HG03457 (cell line): ENCODE measurements around the gene EXPH5.
"Not testable (repeated sequence)": the region's sequence is repeated elsewhere in the genome, so short reads cannot be mapped to it uniquely, and the experiment has no call there.

Source experiments
- ATAC-seq: cut with Tn5 transposase; IDR thresholded peaks from one replicate; pipeline ENCODE4 v1.9.1; 2021; ENCODE audit warnings: moderate number of reproducible peaks; ENCODE audit not compliant: unreplicated experiment

The EXPH5 gene

DNA sequence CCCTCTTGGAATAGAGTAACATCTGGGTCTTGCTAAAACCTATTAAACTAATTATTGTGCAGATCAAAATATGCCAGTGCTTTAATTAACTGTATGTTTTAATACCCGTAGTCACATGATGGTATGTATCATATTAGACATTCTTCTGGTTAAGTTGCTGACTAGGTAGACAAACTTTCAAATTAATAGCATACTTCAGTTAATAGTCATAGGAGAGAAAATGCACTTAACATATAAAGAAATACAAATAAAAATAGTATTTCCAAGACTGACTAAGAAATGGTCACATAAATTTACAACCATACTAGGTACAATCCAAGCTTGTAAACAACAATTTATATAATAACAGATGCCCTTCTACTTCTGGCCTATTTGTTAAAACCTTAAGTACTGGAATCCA lies 7.6 kb upstream of the EXPH5 start:
- ATAC-seq: no peak

DNA sequence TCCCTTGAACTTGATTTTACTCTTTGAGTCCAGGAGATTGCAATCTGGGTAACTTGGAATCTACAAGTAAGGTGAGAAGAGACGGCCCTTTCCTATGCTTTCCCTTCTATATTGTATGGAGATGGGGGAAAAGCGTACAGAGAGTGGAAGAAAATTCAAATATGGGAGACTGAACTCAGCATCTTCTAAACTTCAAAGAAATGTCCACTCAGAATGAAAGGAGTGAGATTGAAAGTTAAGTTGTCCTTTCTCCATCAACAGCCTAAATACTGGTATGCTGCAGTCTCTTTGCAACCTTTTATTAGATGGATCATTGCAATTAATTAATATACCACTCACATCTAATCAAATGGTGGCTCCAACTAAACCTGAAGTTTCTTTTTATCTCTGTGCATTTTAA lies 6.4 kb upstream of the EXPH5 start:
- no peak for ATAC-seq

DNA sequence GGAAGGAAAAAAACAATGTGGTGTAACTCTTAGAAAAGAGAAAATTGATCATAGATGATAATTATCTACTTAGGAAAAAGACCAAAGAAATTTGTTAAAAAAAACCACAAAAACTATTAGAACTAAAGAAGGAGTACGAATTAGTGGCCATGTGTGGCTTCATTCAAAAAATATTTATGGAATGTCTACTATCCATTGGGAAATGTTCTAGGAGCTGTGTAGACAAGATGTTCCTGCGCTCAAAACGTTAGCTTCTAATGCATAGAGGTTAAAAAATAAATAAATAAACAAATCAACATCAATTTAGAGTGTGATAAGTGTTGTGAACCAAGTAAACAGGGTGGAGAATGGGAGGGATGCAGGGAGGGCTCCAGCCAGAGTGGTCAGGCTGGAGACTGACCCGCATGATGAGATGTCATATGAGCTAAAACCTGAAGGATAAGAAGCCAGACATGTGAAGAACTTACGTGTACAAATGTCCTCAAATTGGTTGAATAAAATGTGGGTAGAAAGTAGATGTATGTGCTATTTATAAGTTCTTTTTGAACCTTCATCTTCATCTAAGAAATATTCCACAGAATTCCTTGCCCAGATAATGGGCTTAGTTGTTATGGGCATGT lies 4.3 kb upstream of the EXPH5 start:
- ATAC-seq: no peak

DNA sequence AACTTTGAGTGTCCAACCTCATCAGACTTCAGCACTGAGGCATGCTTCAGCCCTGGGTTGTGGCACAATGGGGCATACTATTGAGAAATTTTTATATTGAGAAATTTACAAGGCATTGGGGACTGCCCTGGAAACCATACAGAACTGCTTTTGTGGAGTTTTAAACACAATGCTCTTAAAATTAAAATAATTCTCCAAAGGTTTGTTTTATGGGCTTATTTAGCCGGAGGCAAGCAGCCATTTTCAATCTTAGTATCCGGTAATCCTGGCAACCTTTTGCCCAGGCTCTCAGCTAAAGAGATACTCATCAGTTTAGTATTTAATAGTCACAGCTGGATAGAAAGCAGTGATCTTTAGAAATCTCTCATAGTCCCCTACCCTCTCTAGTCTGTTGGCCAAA lies 3.1 kb upstream of the EXPH5 start:
- no peak for ATAC-seq

DNA sequence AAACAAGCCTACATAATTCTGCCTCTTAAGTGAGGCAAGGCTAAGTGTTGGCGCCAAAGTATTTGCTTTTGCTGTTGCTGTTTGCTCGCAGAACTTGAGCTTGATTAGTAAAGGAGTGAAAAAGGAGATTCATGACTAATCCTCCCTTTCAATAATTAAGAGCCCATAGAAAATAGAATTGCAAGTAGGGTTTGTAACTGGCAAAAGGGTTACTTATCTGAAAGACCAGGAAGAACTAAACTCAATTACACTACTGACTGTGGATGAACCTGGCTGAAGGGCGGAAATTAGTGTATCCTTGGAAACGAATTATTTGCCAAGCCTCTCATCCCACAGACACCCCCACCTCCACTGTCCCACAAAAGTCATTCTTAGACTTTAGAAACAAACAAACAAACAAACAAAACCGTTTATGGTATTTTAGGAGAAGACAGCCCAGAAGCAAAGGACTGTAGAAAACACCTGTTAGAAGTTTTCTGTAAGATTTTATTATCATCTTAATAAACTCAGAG lies 411 bp upstream of the EXPH5 start:
- ATAC-seq: no peak

DNA sequence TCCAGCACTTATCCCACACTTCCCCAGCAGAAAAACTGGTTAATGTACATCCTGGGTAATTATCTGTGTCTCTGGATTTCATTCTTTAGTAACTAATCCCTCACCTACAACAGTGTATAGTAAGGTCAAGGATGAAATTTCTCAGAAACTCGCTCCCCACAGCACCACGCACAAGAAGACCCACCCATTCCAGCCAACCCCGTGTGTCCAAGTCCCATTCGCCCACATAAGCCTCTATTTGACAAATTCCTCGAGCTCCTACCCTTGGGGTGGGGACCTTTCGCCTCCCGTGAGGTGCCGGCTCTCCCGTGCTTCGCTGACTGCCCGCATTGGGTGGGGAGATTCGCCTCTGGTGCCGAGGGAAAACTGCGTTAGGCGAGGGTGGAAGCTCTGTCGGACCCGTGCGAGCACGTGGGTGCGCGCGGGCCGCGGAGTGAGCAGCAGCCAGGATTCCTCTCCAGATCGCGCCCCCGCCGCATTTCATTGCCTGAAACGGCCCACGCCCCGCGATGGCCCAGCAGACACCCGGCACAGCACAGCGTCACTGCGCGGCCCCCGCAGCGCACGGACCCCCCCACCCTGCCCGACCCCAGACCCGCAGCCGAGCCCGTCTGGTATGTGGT lies 866 bp downstream of the EXPH5 start:
- no peak for ATAC-seq

DNA sequence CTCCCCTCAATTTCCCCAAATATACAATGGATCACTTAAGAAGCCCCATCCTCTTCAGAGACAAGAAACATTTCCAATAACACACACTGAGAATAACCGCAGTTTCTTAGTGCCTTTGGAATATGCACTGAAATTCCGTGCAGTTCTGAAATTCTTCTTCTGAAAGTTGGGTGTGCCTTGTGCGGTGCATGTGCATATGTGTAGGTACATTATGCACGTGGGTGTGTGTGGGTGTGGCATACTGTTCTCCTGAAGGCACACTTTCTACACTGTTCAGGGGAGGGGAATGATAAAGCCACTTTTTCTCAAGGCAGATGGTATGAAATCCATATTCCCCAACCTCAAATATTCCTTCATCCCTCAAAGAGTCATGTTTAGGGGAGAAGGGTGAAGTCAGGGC lies 1.7 kb downstream of the EXPH5 start:
- no peak for ATAC-seq

DNA sequence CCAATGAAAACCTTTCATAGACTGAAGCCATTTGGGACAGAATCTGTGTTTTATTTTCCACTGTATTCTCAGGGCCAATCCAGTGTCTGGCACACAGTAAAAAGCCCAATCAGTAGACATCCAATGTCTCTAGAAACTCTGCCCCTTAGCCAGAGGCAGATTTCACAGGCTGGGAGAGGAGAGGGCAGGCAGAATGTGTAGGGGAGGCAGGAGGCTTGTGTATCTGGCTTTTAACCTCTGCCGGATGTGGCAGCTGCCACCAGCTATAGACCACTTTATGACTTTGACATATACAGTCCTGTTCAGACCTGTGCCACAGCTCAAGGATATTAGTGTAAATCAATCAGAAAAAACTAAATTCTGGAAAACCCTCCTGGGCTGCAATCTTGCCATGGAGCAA lies 4.4 kb downstream of the EXPH5 start:
- no peak for ATAC-seq

DNA sequence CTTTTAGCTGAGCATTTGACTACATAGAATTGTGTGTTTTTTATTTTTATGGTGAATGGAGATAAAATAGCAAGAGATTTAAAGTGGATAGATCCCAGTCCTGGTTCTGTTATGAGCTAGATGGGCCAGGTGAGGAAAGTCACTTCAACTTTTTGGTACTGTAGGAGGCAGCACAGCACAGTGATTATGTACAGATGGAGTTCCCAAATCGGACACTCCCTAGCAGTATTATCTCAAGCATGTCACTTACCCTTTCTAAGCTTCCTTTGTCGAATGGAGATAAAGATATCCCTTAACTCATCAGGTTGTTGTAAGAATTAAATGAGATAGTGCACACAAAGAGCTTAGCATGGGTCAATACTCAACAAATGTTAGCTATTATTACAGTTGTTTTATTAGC lies 5.3 kb downstream of the EXPH5 start:
- ATAC-seq: no peak

DNA sequence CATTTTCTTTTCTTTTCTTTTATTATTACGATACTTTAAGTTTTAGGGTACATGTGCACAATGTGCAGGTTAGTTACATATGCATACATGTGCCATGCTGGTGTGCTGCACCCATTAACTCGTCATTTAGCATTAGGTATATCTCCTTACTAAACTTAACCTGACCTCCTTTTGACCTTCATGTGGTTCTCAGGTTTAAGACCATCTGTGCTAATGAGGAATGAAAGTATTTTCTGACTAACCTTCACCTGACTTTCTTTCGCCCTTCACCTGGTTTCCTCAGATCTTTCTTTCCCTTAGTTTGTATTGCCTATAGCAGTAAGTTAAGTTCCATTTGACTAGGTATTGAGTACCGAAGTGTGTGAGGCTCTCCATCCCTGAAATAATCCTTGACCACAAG lies 6.5 kb downstream of the EXPH5 start:
- no peak for ATAC-seq

DNA sequence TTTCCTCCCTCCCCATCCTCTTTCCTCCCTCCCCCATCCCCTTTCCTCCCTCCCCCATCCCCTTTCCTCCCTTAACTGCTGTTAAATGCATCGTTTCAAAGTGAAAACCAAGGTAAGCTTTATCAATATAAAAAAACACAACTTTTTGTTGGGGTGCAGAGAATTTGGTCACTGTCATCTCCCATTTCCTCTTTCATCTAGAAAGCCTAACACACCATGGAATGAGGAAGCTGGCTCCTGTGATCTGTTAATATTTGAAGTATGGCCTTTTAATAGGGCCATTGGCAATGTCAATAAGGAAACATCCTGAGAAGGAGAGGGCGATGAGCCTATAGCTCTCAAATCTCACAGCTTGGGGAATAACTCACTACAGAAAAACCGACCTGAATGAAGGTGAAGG lies 7.0 kb downstream of the EXPH5 start:
- ATAC-seq: no peak

DNA sequence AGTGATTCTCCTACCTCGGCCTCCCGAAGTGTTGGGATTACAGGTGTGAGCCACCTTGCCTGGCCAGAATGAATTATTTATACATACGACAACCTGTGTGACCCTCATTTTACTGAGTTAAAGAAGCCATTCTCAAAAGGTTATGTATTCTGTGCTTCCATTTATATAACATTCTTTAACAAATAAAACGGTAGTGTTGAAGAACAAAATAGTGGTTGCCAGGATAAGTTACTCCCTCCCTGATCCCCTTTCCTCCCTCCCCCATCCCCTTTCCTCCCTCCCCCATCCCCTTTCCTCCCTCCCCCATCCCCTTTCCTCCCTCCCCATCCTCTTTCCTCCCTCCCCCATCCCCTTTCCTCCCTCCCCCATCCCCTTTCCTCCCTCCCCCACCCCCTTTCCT lies 7.4 kb downstream of the EXPH5 start:
- not testable (repeated sequence) for ATAC-seq

DNA sequence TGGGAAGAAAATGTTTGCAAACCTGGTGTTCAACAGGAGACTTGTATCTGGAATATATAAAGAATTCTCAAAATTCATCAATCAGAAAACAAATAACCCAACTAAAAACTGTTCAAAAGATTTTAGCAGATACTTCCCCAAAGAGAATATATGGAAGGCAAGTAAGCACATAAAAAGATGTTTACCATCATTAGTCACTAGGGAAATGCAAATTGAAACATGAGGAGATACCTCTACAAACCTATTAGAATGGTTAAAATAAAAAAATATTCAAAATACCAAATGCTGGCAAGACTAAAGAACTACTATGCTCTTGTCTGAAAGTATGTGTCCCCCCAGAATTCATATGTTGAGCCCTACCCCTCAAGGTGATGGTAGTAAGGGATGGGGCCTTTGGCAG lies 8.6 kb downstream of the EXPH5 start:
- ATAC-seq: no peak

DNA sequence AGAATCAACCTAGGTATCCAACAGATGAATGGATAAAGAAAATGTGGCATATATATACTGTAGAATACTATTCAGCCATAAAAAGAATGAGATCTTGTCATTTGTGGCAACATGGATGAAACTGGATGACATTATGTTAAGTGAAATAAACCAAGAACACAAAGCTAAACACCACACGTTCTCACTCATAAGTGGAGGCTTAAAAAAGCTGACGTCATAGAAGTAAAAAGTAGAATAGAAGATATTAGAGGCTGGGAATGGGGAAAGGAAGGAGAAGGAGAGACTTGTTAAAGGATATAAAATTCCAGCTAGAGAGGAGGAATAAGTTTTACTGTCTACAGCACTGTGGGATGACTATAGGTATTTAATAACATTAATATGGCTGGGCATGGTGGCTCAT lies 12.9 kb downstream of the EXPH5 start:
- no peak for ATAC-seq

DNA sequence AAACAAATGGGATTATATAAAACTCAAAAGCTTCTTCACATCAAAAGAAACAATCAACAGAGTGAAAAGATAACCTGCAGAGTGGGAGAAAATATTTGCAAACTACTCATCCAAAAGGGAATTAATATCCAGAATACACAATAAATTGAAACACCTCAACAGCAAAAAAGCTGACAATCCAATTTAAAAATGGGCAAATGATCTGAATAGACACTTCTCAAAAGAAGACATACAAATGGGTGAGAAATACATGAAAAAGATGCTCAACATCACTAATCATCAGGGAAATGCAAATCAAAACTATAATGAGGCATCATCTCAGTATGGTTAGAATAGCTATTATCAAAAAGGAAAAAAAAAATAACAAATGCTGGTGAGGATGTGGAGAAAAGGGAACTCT lies 13.5 kb downstream of the EXPH5 start:
- ATAC-seq: no peak

DNA sequence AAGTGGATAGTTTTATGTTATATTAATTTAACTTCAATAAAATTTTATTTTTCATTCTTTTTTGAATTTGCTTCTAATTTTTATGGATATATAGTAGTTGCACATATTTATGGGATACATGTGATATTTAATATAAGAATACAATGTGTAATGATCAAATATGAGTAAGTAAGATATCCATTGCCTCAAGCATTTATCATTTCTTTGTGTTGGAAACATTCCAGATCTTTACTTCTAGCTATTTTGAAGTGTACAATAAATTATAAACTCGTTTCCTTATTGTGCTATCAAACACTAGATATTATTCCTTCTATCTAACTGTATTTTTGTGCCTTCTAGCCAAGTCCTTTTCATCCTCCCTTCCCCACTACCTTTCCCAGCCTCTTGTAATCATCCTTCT lies 17.0 kb downstream of the EXPH5 start:
- ATAC-seq: no peak

DNA sequence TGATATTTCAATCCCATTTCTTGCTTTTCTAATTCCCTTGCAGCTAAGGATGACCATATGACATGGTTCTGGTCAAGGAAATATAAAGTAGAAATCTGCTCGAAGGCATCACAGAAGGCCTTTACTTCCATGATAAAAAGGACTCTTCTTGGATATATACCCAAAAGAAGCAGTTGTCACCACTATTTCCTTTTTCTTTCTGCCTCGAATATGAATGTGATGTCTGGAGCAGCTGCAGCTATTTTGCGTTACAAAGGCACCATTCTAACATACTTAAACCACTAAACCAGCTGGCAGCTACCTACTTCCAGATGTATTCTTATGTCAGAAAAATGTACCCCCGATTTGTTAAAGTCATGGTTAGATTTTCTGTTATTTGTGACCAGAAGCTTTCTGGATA lies 18.9 kb downstream of the EXPH5 start:
- ATAC-seq: no peak

DNA sequence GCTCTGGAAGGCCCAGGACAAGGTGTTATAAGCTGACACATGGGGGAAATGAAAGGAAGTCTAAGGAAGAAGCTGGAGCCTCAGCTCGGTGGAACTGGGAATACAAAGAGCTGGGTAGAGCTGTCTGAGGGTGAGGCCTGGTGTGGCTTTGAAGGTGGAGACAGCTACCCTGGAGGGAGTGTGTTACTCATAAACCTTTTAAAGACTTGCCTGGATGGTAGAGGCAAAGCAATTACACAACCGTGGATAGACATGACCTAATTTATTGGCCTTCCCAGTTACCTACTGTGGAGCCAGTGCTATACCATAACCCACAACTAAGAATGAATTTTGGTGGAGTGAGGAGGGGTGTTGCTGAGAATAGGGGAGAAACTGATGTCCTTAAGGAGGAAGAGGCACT lies 22.6 kb downstream of the EXPH5 start:
- no peak for ATAC-seq

DNA sequence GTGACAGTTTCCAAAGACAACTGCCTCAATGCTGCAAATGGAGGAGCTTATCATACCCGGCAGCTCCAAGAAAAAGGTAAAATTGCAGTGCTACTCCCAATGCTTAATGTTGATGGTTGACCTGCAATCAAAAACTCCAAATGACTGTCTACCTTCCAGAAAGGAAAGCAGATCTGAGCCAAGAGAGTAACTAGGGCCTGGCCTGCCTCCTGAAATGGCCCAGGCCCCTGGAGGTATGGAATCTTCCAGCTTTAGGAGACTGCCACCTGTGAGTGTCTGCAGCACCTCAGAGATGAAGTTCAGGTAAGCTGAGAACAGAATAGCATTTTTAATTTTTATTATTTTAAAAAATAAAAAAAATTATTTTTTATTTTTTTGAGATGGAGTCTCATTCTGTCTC lies 23.7 kb downstream of the EXPH5 start:
- ATAC-seq: no peak

DNA sequence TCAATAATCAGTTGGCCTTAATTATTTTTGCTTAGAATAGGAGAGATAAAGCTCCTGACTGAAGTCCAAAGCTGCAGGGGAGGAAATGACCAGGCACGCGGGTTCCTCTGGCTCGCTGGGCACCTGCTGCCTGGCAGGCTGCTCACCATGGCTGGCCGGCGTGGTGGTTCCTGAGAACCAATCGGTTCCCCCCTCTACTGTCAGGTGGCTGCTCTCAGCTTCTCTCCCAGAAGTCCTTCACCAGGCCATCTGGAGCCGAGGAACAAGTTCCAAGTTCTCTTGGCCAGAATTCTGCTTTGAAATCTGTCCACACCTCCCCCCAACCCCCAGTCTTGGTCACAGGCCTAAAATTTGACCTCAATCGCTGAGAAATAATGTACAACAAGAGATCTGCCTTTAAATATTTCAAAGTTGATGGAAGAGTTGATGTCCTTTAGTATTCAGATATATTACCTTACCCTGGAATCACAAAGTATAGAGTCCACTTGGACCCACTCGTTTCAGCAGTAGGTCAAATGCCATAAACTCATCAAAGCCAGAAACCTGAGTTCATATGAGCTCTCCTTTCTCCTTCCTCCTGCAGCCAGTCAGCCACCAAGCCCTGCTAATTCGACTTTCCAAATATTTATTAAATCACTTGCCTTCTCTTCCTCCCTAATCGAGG lies 25.2 kb downstream of the EXPH5 start:
- ATAC-seq: no peak

DNA sequence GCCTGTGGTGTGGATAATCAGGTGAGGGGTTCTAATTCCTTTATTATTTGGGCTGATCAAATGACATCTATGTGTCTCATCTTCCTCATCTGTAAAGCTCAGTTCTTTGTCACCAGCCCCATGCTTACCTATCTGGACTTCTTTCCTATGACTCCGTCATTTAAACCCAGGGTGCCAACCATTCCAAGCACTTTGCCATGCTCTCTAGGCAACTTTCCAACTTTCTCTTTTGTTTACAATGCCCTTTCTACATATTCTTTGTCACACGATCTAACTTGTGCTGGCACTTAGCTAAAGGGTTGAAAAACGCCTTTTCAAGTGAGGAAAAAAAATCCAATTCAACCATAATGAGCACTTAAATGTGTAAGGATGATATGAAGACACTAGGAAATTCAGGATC lies 27.9 kb downstream of the EXPH5 start:
- no peak for ATAC-seq

DNA sequence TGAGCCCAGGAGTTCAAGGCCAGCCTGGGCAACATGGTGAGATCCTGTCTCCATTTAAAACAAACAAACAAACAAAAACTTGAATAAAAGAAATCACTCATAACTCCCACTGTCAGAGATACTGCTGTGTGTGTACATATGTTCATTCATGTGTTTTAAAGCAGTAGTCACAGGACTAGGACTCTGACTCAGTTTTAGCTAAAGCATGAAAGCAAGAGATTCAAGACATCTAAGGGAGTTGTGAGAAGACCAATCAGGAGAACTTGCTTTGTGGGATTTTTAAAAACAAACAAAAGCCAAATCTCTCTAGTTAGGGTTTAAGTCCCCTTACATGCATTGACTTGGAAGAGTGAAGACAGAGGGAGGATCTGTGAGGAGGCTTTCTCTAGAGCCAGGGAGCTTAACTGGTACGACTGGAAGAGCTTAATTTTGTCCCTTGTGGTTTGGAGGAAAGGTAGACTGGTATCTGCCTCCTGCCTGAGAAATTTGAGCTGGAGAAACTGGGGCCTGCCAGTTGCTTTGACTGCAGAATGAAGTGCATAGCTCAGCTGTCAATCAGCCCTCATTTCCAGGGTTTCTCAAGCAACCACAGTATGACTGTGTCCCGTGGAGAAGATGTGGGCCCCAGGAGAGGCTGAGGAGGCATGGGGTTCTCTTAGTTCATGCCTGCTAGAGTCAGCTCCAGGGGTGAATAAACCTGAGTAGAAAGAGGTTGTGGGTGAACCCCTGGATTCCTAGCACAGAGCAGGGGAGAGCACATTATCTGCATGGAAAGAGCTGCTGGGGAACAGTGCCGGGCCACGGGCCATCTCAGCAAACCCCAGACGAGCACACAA lies 30.6 kb downstream of the EXPH5 start:
- ATAC-seq: no peak
